ENCODE results near the gene CTNS.
"Not testable (repeated sequence)": the region's sequence is repeated elsewhere in the genome, so short reads cannot be mapped to it uniquely, and the experiment has no call there.

Gene CTNS

GRCh38 chr17:3688852-3689261 lies 52.3 kb downstream of the CTNS start:
- DNase-seq: no peak

- DNase-seq: no peak
These were observed 52.9 kb downstream of the CTNS start for GRCh38 chr17:3689262-3690093.

- DNase-seq: no peak
These were observed 53.6 kb downstream of the CTNS start for GRCh38 chr17:3690094-3690715.

DNA sequence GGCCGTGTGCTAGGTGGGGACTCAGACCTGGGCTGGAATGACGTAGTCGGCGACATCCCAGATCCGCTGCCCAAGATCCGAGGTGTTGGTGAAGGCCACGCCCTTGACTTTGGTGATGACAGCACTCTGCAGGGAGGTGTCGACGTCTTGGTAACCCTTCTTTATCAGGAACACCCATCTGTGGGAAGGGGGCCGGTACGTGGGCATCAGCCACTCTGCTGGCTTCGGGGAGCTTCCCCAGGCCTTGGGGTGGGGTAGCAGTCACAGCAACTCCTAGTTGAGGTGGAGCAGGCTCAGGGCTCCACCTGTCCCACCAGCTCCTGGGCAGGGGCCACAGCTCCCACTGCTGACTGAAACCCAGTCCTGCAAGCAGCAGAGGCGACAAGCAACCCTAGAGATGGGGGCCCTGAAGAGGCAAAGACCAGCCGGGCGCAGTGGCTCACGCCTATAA lies 55.1 kb downstream of the CTNS start:
- no peak for DNase-seq

- no peak for DNase-seq
These were observed 55.8 kb downstream of the CTNS start for GRCh38 chr17:3692346-3692745.

GRCh38 chr17:3693141-3693540 lies 56.6 kb downstream of the CTNS start:
- DNase-seq: no peak

- peak in 2 of 5 experiments; percentile 32 to 65 for DNase-seq
These were observed 57.3 kb downstream of the CTNS start for GRCh38 chr17:3693829-3694231.

GRCh38 chr17:3695129-3695722 lies 58.7 kb downstream of the CTNS start:
- no peak for DNase-seq

DNA sequence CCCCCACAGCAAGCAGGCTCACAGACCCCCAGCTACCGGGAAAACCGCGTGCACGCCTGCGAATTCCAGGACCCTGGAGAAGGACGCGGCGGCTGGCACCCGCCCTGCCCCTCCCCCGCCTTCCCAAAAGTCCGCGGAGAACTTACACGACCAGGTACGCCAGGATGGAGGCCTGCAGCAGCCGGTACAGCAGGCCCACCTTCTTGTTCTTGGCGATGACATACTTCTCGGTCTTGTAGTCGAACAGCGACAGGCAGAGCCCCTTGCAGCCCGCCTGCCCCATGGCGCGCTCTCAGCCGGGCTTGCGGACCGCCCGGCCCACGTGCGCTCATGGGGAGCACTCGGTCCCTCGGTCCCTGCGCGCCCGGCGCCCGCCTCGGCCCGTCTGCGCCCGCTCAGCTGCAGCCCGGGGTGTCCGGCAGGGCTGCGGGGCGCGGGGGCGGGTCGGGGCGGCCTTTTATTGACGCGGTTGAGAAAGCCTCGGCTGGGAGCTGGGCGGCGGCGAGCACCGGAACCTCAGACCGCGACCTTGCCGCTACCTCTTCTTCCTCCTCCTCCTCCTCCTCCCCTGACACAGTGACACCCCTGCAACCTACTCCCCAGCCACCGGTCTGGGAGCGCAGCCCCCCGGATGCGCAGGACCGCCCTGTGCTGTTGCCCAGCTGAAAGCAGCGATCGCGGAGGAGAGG lies 59.3 kb downstream of the CTNS start, which contains the start of gene P2RX5:
TSS of gene P2RX5 (minus strand) at position 433 of the 689 bp plus-strand sequence. CDS start at position 283, 150 bp downstream.
- peak in 3 of 5 experiments; percentile 10 to 77 (median 28) for DNase-seq

GRCh38 chr17:3697103-3697476 lies 60.5 kb downstream of the CTNS start:
- no peak for DNase-seq

GRCh38 chr17:3698139-3698538 lies 61.6 kb downstream of the CTNS start:
- DNase-seq: no peak

DNA sequence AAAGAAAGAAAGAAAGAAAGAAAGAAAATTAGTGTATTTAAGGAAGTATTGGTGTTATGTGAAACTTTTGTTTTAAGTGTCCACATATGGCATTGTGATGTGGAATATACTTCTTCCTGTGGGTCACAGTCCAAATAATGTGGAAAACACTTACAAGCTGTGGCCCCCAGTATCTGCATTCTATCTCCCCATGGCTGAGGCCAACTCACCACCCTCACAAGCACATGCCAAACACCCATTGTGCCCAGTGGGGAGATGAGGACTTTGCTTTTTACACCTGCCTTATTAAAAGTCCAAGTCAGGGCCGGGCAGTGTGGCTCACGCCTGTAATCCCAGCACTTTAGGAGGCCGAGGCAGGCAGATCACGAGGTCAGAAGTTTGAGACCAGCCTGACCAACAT lies 63.4 kb downstream of the CTNS start:
- no peak for DNase-seq

DNA sequence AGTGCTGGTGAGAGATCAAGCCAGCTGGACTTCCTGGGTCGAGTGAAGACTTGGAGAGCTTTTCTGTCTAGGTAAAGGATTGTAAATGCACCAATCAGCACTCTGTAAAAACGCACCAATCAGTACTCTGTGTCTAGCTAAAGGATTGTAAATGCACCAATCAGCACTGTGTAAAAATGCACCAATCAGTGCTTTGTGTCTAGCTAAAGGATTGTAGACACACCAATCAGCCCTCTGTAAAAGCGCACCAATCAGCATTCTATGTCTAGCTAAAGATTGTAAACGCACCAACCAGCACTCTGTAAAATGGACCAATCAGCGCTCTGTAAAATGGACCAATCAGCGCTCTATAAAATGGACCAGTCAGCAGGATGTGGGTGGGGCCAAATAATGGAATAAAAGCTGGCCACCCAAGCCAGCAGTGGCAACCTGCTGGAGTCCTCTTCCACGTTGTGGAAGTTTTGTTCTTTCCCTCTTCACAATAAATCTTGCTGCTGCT lies 65.5 kb downstream of the CTNS start:
- not testable (repeated sequence) for DNase-seq

DNA sequence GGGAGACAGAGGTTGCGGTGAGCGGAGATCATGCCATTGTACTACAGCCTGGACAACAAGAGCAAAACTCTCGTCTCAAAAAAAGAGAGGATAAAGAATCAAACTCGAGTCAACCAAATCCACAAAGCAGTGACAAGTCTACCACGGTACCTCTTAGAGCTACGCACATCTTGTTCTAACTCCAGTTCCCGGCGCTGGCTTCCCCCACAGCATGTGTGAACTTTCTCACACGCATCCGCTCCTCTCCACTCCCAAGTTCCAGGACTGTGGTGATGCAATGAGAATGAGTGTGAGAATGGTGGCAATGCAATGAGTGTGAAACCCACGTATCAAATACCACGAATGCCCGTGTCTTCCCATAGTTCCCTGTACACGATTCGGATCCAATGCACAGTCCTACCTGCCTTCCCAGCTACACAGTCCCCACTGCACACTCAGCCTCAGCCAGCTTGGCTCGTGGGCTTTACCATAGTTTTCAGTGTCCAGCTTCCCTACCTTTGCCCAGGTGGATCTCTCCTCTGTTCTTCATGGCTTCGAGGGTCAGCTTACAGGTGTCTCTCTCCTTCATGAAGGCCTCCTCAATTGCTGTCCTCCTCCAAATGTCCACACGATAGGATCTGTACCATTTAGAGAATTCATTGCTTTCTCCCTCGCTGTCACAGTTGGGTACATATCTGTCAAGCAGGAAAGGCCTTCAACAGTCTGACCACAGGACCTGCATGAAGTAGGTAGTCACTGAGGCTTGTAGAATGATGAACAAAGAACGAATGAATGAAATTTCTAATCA lies 68.6 kb downstream of the CTNS start:
- no peak for DNase-seq

DNA sequence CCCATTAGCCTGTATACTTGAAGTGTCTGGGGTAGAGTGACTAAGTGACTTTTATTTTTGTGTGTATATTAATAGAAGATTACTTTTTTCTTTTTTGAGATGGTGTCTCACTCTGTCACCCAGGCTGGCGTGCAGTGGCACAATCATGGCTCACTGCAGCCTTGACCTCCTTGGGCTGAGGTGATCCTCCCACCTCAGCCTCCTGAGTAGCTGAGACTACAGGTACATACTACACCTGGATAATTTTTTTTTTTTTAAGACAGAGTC lies 69.1 kb downstream of the CTNS start:
- DNase-seq: not testable (repeated sequence)

- no peak for DNase-seq
These were observed 71.8 kb downstream of the CTNS start for GRCh38 chr17:3708366-3708765.

GRCh38 chr17:3710951-3711383 lies 74.4 kb downstream of the CTNS start:
- DNase-seq: peak in 4 of 5 experiments; percentile 39 to 98 (median 68)

Measured in T-helper 2 cell (primary cell).